ENCODE measurements around the gene TEAD3.
A peak's percentile ranks its signal among the peaks of the same experiment; 100 is the strongest.

TEAD3 gene

GRCh38 chr6:35495258-35496035 is 1.4 kb downstream of the TEAD3 start:
- Mint-ChIP-seq H3K4me3 (peak overlapping the region; percentile 89 to 95 (median 93)), H3K27ac (peak overlapping the region; percentile 93 to 98 (median 97)), H3K9me3 (no peaks in the 10 kb centered on the region), H3K4me1 (peaks cover 65% of the 10 kb centered on the region), H3K27me3 (ENCODE audit: low read depth) (no peaks in the 10 kb centered on the region), H3K36me3 (ENCODE audit: low read depth) (no peaks in the 10 kb centered on the region)
- no peak for TF ChIP-seq CTCF (IDR thresholded peaks at IDR 0.05; ENCODE audit: unreplicated experiment in 3 of 3)

- Mint-ChIP-seq H3K4me3 (peak overlapping the region; percentile 60 to 80 (median 74)), H3K27me3 (ENCODE audit: low read depth) (no peaks in the 10 kb centered on the region), H3K27ac (peak overlapping the region; percentile 87 to 94 (median 93)), H3K9me3 (no peaks in the 10 kb centered on the region), H3K36me3 (ENCODE audit: low read depth) (no peaks in the 10 kb centered on the region), H3K4me1 (peaks cover 63% of the 10 kb centered on the region)
- TF ChIP-seq CTCF (IDR thresholded peaks at IDR 0.05; ENCODE audit: unreplicated experiment in 3 of 3), result no peak
Observed at GRCh38 chr6:35494161-35494563, 2.7 kb downstream of the TEAD3 start.

- H3K4me3 Mint-ChIP-seq, result peak overlapping the region; percentile 60 to 80 (median 74)
Observed at GRCh38 chr6:35493307-35493983, 3.4 kb downstream of the TEAD3 start.

GRCh38 chr6:35492974-35493284 is 4.0 kb downstream of the TEAD3 start:
- peak overlapping the region; percentile 60 to 80 (median 74) for H3K4me3 Mint-ChIP-seq

More at GRCh38 chr6:35493307-35493983, 3.4 kb downstream of the TEAD3 start:
- Mint-ChIP-seq H3K27me3 (ENCODE audit: low read depth) (no peaks in the 10 kb centered on the region), H3K9me3 (no peaks in the 10 kb centered on the region), H3K27ac (peak overlapping the region; percentile 87 to 94 (median 93)), H3K4me1 (peaks cover 63% of the 10 kb centered on the region), H3K36me3 (ENCODE audit: low read depth) (no peaks in the 10 kb centered on the region)
- TF ChIP-seq CTCF (IDR thresholded peaks at IDR 0.05; ENCODE audit: unreplicated experiment in 3 of 3), result no peak

GRCh38 chr6:35492258-35492973 is 4.5 kb downstream of the TEAD3 start:
- Mint-ChIP-seq H3K36me3 (ENCODE audit: low read depth) (no peaks in the 10 kb centered on the region), H3K9me3 (no peaks in the 10 kb centered on the region), H3K4me3 (peak overlapping the region; percentile 73 to 80 (median 74)), H3K27me3 (ENCODE audit: low read depth) (no peaks in the 10 kb centered on the region), H3K4me1 (peaks cover 71% of the 10 kb centered on the region), H3K27ac (peak overlapping the region; percentile 87 to 94 (median 93))
- TF ChIP-seq CTCF (IDR thresholded peaks at IDR 0.05; ENCODE audit: unreplicated experiment in 3 of 3), result no peak

More at GRCh38 chr6:35492974-35493284, 4.0 kb downstream of the TEAD3 start:
- H3K27ac Mint-ChIP-seq, result peak overlapping the region; percentile 87 to 94 (median 93)
- peaks cover 66% of the 10 kb centered on the region for H3K4me1 Mint-ChIP-seq
- no peaks in the 10 kb centered on the region for H3K9me3 Mint-ChIP-seq
- no peaks in the 10 kb centered on the region for H3K27me3 Mint-ChIP-seq (ENCODE audit: low read depth)
- TF ChIP-seq CTCF (IDR thresholded peaks at IDR 0.05; ENCODE audit: unreplicated experiment in 3 of 3), result no peak
- H3K36me3 Mint-ChIP-seq (ENCODE audit: low read depth), result no peaks in the 10 kb centered on the region
